GM12891 (cell line): ENCODE measurements around the gene CD22.

Experiments used
- POLR2A ChIP-seq: IDR thresholded peaks from 2 replicates; pipeline ENCODE4 v1.6.1; 2011; ENCODE audit warnings: low read depth, low read length, control low read depth
- POLR2AphosphoS5 ChIP-seq: IDR thresholded peaks from 2 replicates; pipeline ENCODE4 v1.6.1; 2011; ENCODE audit warnings: low read depth, low read length, control low read depth
- SPI1 ChIP-seq: IDR thresholded peaks from 2 replicates; pipeline ENCODE4 v1.6.1; 2011; ENCODE audit warnings: low read depth, low read length, control low read depth

GRCh38 chr19:35378356-35378755 lies 49.4 kb downstream of the CD22 start:
- no peak for TF ChIP-seq POLR2A
- TF ChIP-seq POLR2AphosphoS5 = no peak
- TF ChIP-seq SPI1 = no peak
